Measurements from ENCODE around the gene WASF3. TPM values are rescaled to one million over a fixed set of nuclear protein-coding genes. Genes with fewer than 3 reads are reported as not detected.

Gene WASF3
- total and polyA plus RNA-seq, 2 of the 13 experiments (the other 11 are each of a cell fraction or from before 2014, with no cell fraction given) = 10.4 to 17.2 TPM

GRCh38 chr13:26623125-26623524 lies 65.6 kb downstream of the WASF3 start (continued):
- TF ChIP-seq ZBTB25 (CRISPR knock-in tag; IDR thresholded peaks at IDR 0.05) (no peak), DPF2 (CRISPR knock-in tag; IDR thresholded peaks at IDR 0.05; ENCODE audit: borderline replicate concordance, low read depth) (no peak), ZNF10 (CRISPR knock-in tag; IDR thresholded peaks at IDR 0.05; ENCODE audit: borderline replicate concordance, low read depth) (no peak), ZNF124 (CRISPR knock-in tag; IDR thresholded peaks at IDR 0.05) (no peak)
- TF ChIP-seq, protein P1, sequence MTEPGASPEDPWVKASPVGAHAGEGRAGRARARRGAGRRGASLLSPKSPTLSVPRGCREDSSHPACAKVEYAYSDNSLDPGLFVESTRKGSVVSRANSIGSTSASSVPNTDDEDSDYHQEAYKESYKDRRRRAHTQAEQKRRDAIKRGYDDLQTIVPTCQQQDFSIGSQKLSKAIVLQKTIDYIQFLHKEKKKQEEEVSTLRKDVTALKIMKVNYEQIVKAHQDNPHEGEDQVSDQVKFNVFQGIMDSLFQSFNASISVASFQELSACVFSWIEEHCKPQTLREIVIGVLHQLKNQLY (CRISPR knock-in tag; IDR thresholded peaks at IDR 0.05) = no peak

- H3K4me3 ChIP-seq (replicated peaks in 1 of 3; ENCODE audit: insufficient read depth in 1 of 3, low read depth in 2 of 3, low read length in 3 of 3) = no peak overlapping the region
- no peaks in the 10 kb centered on the region for H3K79me2 ChIP-seq (ENCODE audit: insufficient read depth, low read length)
- H3K4me1 ChIP-seq (ENCODE audit: insufficient read depth, low read length) = peaks cover 23% of the 10 kb centered on the region
- 50% methylated on average over 1 of the region's 1 CpG for WGBS (ENCODE audit: low lambda C conversion rate)
- in situ Hi-C loops (cut with HindIII; ENCODE audit: extremely low pct_ligation_motif_present, low pct_unique_long_range_greater_than_20kb) (loop anchor here (10.0 kb wide), 1 partner anchor 440 kb away; no protein-coding TSS in a partner anchor), intact Hi-C loops (cut with micrococcal nuclease; ENCODE audit: unreplicated experiment) (no loop called here)
- no peaks in the 10 kb centered on the region for H3K27me3 ChIP-seq (ENCODE audit: control insufficient read depth in 1 of 2, insufficient read depth in 2 of 2, low read length in 2 of 2)
- H2AFZ ChIP-seq (ENCODE audit: low read length) = no peak overlapping the region
- no peak overlapping the region for H3K4me2 ChIP-seq (ENCODE audit: low read depth, low read length)
- H4K20me1 ChIP-seq (ENCODE audit: insufficient read depth, low read length) = no peaks in the 10 kb centered on the region
- no peak overlapping the region for H3K9ac ChIP-seq (ENCODE audit: insufficient read depth, low read depth, low read length)
- TF ChIP-seq ZNF317 (CRISPR knock-in tag; IDR thresholded peaks at IDR 0.05) = peak; percentile 99
- no peak for TF ChIP-seq ZNF501 (CRISPR knock-in tag; IDR thresholded peaks at IDR 0.05)
- ATAC-seq (no peak), DNase-seq (ENCODE audit: low spot score) (no peak), FAIRE-seq (no peak)
- ChIA-PET POLR2A (no interaction called here), CTCF (ENCODE audit: low intra/inter-chr PET ratio, low total read pairs) (no interaction called here)
- H3K36me3 ChIP-seq (replicated peaks in 1 of 2; ENCODE audit: control insufficient read depth in 1 of 2, insufficient read depth in 2 of 2, low read length in 2 of 2) = no peaks in the 10 kb centered on the region; a peak in 1 of 5 replicates
- no TSS peak for BruUV-seq (replicated peaks)
- peaks cover 25% of the 10 kb centered on the region for H3K9me3 ChIP-seq (ENCODE audit: low read length)
- no peak overlapping the region for H3K27ac ChIP-seq (ENCODE audit: extremely low read length, insufficient read depth, low read length)
These were observed 67.1 kb downstream of the WASF3 start for GRCh38 chr13:26624572-26624971.

Data from HepG2 (cell line).